ENCODE measurements around the gene ARSD.
"Not testable (repeated sequence)": the region's sequence is repeated elsewhere in the genome, so short reads cannot be mapped to it uniquely, and the experiment has no call there.

The ARSD gene

GRCh38 chrX:2889706-2890490 is 39.2 kb downstream of the ARSD start:
- not testable (repeated sequence) for DNase-seq

DNA sequence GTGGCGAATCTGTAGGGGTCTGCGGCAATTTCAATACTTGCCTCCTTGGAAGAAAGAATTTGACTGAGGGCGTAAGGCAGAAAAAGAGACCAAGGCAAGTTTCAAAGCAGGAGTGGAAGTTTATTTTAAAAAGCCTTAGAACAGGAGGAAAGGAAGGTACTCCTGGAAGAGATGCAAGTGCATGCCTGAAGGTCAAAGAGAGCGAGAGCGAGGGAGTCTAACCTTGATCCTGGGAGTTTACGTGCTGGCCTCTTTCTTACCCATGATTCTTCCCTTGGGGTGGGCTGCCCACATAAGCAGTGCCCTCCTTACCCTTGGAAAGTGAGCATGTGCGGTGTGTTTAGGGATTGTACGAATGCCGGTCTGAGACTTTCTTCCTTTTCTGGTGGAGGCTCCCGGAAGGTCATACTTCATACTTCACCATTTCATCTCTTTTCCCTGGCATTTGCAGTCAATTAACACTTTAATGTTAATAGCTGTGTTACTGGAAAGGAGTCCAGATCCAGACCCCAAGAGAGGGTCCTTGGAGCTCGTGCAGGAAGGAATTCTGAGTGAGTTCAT is 40.0 kb downstream of the ARSD start:
- no peak for DNase-seq

DNA sequence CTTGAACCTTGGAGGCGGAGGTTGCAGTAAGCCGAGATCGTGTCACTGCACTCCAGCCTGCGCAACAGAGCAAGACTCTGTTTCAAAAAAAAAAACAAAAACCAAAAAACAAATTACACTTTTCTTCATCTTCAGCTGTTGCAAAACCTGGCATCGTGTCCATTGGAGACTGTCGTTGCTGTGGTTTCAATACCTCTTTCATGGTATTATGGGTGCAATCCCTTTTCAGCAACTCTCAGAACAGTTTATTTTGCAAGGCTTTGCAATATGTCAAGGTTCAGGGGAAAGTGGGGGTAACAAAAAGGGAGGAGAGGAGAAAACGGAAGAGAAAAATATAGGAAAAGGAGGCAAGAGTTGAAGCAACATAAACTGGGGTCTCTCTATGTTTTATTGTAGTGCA is 40.8 kb downstream of the ARSD start:
- no peak for DNase-seq

- no peak for DNase-seq
These were observed 45.4 kb downstream of the ARSD start for GRCh38 chrX:2883770-2884169.

GRCh38 chrX:2879670-2880069 is 49.5 kb downstream of the ARSD start:
- DNase-seq, result no peak

DNA sequence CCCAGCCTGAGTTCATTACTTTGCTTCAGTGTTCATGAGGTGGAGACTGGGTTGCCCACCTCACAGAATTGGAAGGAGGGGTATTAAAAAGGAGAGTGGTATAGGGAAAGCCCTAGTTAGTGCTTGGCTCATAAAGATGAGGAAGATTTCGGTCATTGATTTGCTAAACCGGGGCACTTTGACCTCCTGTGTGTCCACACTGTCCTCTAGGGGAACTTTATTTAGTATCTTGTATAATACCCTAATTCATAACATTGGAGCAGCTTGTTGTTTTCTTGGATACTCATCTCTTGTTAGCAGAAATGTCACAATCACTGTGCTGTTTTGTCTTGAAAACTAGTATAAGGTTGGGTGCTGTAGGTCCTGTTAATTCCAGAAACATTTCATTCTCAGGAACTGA is 50.6 kb downstream of the ARSD start:
- no peak for DNase-seq

DNA sequence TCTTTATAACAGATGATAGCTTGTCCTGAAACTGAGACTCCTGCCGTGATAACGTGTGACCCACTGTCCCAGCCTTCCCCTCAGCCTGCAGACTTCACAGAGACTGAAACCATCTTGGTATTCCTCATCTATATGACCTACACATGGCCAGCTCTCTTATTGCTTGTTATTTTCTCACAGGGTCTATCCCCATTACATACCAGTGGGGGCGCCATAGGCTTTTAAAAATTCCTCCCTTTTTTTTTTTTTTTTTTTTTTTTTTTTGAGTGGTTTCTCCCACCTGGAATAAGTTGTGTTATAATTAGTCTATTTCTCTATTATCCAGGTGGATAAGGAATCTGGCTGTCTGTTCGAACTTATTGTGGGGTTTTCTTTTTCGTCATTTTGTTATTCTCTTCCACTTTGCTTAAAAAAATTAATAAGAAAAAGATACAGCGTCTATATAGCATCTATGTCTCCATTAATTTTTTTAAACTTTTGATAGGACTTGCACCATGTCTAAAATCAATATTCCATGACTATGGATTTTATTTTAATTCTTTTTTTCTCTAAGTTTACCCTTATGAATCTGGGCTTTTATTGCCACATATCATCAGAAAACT is 53.2 kb downstream of the ARSD start:
- no peak for DNase-seq

GRCh38 chrX:2875136-2875481 is 54.0 kb downstream of the ARSD start:
- DNase-seq, result no peak

- no peak for DNase-seq
These were observed 54.7 kb downstream of the ARSD start for GRCh38 chrX:2874222-2875135.

DNA sequence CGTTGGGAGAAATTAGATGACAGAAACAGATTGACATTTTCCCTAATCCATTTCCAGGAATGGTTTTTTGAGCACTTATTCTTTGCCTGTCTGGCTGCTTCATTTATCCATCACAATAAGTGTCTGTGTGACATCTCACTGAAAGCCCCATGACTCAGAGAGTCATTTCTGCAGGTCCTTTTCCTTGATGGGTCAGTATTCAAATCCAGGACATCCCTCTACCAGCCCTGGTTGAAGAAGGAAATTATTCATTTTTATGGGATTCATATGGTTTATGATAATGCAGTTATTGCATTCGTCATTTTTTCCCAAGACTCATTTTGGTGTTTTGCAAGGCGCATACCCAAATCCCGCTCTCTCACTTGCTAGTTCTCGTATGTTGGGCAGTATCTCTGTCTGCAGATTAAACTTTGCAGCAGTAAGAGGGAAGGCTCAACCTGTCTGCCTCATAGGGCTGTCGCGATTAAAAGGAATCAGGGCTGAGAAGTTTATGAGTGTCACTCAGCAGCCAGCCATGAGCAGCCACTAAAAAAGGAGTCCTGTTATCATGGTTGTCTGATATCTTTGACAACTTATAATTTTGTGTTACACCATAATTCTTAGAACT is 56.4 kb downstream of the ARSD start:
- DNase-seq, result no peak

DNA sequence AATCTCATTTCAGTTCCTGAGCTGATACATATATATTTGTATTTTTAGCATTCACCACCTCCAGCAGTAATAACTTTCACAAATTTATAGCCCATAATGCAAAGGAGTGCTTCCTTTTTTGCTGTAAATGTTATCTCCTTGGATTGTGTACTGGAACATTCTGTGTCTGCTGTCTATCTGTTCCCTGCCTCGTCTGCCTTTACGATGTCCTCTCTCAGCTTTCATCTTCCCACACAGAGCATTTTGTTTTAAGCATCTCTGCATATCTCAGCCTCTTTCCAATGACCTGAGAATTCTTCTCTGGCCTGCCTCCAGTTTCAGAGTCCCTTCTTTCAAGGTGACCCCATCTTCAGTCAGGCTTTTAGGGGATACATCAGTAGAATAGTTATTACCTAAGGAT is 57.3 kb downstream of the ARSD start:
- DNase-seq, result no peak

DNA sequence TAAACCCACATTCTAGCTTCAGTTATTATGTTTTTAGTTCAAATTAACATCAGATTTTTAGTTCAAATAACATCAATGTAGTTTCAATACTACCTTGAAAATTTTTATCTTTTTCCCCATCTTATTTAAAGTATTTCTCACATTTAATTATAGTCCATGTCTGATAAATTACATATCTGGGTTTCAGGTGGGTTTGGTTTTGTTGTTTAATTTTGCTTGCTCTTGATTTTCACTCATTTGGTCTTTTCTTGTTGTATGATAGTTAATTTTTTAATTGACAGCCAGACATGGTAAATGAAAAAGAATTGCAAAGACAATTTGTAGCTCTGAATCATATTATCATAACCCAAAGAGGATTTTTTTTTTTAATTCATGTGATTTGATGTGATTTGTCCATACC is 58.5 kb downstream of the ARSD start:
- no peak for DNase-seq

GRCh38 chrX:2867206-2867605 is 61.9 kb downstream of the ARSD start:
- no peak for DNase-seq

- DNase-seq, result no peak
These were observed 65.5 kb downstream of the ARSD start for GRCh38 chrX:2863646-2864045.

DNA sequence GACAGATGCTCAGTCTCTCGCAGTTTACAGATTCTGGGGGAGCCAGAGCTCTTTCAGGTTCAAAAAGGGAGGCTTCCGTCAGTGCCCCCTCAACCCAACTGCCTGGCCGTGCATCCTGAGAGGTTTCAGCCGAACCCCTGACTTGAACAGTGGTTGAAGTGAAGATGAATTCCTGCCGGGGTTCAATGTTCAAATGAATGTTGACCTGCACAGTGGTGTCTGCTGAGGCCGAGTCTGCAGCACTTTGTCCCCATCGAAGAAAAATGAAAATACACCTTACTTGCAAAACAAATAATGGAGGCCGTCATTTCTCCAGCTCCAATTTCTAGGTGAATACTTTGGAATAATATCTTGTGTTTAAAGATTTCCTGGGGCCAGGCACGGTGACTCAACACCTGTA is 66.7 kb downstream of the ARSD start:
- no peak for DNase-seq

- DNase-seq, result no peak
These were observed 69.8 kb downstream of the ARSD start for GRCh38 chrX:2859197-2859797.

DNA sequence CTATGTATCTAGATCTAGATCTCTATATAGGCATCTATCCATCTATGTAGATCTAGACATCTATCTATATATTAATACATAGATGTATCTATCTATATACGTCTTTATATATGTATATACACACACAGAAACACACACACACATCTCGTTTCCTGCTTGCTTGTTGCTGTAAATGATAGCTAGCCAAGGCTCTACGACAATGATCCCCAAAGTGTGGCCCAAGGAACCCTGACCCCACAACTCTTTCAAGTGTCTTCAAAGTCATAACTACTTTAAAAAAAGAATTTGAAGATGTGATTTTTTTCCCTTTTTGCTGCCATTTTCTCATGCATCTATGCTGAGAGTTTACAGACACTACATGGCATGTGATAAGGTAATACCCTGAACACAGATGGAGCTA is 71.6 kb downstream of the ARSD start:
- DNase-seq, result no peak

DNA sequence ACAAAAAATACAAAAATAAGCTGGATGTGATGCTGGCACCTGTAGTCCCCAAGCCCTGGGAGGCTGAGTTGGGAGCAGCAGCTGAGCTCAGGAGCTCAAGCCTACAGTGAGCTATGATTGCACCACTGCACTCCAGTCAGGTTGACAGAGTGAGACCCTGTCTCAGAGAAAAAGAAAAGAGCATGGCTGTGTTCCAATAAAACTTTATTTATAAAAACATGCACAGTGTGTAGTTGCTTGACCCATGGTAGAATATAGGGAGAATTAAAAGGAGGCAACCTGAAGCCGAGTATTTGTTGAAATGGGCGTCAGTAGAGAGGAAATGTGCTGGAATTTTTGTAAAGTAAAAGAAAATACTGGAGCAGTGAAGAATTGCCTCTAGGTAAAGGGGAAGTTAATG is 73.4 kb downstream of the ARSD start:
- no peak for DNase-seq

- no peak for DNase-seq
These were observed 74.2 kb downstream of the ARSD start for GRCh38 chrX:2854918-2855317.
